GM23338 (cell line): ENCODE data around the gene ELOB.

Source experiments
- CREB1 ChIP-seq: fragments of 250-450 bp; sonication (Bioruptor Pico); IDR thresholded peaks from 2 replicates; pipeline ENCODE4 v1.5.0; 2020; ENCODE audit warnings: low read depth, mild to moderate bottlenecking, moderate library complexity
- EZH2 ChIP-seq: fragments of 200-600 bp; sonication (generic); IDR thresholded peaks from one replicate; pipeline ENCODE4 v1.8.0; 2017; ENCODE audit warnings: antibody characterized with exemption, mild to moderate bottlenecking, low read depth; ENCODE audit not compliant: unreplicated experiment
- EZH2phosphoT487 ChIP-seq: fragments of 200-600 bp; sonication (generic); IDR thresholded peaks from one replicate; pipeline ENCODE4 v1.8.1; 2018; ENCODE audit warnings: antibody characterized with exemption; ENCODE audit not compliant: unreplicated experiment
- JUNB ChIP-seq: IDR thresholded peaks from one replicate; pipeline ENCODE4 v1.6.1; 2016; ENCODE audit warnings: antibody characterized with exemption; ENCODE audit not compliant: unreplicated experiment
- NANOG ChIP-seq: IDR thresholded peaks from 2 replicates; pipeline ENCODE4 v1.6.1; 2016; ENCODE audit warnings: antibody characterized with exemption, borderline replicate concordance
- POLR2AphosphoS5 ChIP-seq: IDR thresholded peaks from 2 replicates; pipeline ENCODE4 v1.6.1; 2016; ENCODE audit warnings: antibody characterized with exemption, low read depth
- TF ChIP-seq, protein P1 (sequence below), 2 experiments: fragments of 200-600 bp in 1 of 2; sonication (generic) in 1 of 2; conservative IDR thresholded peaks; 2 replicates each; pipeline versions ENCODE4 v1.5.1 to v1.6.1; 2016 to 2017; ENCODE audit warnings: antibody characterized with exemption in 2 of 2, low read depth in 2 of 2, mild to moderate bottlenecking in 2 of 2, moderate library complexity in 1 of 2
- TF ChIP-seq, protein P2 (sequence below): IDR thresholded peaks from one replicate; pipeline ENCODE4 v1.6.1; 2018; ENCODE audit warnings: antibody characterized with exemption; ENCODE audit not compliant: unreplicated experiment
- TF ChIP-seq, protein P3 (sequence below): IDR thresholded peaks from 2 replicates; pipeline ENCODE4 v1.6.1; 2016; ENCODE audit warnings: antibody characterized with exemption
- TF ChIP-seq, protein P4 (sequence below): fragments of 250-450 bp; sonication (Bioruptor Pico); IDR thresholded peaks from 2 replicates; pipeline ENCODE4 v1.5.0; 2020; ENCODE audit warnings: mild to moderate bottlenecking, moderate library complexity

DNA sequence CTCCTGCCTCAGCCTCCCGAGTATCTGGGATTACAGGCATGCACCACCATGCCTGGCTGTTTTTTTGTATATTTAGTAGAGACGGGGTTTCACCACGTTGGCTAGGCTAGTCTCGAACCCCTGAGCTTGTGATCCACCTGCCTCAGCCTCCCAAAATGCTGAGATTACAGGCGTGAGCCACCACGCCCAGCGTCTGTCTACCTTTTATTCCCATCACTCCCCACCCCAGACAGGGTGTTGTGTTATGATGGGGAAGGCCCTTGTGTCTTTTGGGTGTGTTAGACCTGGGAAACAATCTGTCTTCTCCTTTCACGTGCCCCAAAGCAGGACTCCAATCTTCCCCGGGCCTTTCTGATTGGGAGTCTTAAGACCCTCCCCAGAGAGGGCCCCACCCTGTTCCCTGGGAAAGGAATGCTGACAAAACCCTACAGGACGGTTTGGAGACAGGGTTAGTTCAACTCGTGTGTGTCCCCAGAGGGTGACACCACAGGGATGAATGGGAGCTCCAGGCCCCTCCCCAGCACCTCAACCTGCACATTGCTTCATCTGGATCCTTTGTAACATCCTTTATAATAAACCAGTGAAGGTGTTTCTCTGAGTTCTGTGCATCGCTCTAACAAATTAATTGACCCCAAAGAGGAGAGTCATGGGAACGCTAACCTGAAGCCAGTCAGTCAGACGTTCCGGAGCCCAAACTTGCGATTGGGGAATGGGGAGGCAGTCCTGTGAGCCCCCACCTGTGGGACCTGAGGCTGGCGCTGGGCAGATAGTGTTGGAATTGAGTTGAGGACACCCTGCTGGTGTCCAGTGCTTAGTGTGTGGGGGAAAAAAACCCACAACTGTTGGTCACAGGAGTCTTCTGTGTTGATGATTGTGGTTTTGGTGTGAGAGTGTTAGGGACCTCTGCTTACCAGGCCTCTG is 3.2 kb upstream of the ELOB start:
- no peak for TF ChIP-seq CREB1 (CRISPR knock-in tag)
- TF ChIP-seq, protein P1, sequence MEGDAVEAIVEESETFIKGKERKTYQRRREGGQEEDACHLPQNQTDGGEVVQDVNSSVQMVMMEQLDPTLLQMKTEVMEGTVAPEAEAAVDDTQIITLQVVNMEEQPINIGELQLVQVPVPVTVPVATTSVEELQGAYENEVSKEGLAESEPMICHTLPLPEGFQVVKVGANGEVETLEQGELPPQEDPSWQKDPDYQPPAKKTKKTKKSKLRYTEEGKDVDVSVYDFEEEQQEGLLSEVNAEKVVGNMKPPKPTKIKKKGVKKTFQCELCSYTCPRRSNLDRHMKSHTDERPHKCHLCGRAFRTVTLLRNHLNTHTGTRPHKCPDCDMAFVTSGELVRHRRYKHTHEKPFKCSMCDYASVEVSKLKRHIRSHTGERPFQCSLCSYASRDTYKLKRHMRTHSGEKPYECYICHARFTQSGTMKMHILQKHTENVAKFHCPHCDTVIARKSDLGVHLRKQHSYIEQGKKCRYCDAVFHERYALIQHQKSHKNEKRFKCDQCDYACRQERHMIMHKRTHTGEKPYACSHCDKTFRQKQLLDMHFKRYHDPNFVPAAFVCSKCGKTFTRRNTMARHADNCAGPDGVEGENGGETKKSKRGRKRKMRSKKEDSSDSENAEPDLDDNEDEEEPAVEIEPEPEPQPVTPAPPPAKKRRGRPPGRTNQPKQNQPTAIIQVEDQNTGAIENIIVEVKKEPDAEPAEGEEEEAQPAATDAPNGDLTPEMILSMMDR (conservative IDR thresholded peaks at IDR 0.05; ENCODE audit: low read depth in 2 of 2), result no peak
- TF ChIP-seq, protein P2, sequence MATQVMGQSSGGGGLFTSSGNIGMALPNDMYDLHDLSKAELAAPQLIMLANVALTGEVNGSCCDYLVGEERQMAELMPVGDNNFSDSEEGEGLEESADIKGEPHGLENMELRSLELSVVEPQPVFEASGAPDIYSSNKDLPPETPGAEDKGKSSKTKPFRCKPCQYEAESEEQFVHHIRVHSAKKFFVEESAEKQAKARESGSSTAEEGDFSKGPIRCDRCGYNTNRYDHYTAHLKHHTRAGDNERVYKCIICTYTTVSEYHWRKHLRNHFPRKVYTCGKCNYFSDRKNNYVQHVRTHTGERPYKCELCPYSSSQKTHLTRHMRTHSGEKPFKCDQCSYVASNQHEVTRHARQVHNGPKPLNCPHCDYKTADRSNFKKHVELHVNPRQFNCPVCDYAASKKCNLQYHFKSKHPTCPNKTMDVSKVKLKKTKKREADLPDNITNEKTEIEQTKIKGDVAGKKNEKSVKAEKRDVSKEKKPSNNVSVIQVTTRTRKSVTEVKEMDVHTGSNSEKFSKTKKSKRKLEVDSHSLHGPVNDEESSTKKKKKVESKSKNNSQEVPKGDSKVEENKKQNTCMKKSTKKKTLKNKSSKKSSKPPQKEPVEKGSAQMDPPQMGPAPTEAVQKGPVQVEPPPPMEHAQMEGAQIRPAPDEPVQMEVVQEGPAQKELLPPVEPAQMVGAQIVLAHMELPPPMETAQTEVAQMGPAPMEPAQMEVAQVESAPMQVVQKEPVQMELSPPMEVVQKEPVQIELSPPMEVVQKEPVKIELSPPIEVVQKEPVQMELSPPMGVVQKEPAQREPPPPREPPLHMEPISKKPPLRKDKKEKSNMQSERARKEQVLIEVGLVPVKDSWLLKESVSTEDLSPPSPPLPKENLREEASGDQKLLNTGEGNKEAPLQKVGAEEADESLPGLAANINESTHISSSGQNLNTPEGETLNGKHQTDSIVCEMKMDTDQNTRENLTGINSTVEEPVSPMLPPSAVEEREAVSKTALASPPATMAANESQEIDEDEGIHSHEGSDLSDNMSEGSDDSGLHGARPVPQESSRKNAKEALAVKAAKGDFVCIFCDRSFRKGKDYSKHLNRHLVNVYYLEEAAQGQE, result no peak
- no peak for TF ChIP-seq EZH2
- no peak for TF ChIP-seq POLR2AphosphoS5
- TF ChIP-seq, protein P3, sequence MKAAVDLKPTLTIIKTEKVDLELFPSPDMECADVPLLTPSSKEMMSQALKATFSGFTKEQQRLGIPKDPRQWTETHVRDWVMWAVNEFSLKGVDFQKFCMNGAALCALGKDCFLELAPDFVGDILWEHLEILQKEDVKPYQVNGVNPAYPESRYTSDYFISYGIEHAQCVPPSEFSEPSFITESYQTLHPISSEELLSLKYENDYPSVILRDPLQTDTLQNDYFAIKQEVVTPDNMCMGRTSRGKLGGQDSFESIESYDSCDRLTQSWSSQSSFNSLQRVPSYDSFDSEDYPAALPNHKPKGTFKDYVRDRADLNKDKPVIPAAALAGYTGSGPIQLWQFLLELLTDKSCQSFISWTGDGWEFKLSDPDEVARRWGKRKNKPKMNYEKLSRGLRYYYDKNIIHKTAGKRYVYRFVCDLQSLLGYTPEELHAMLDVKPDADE, result no peak
- no peak for TF ChIP-seq EZH2phosphoT487
- TF ChIP-seq, protein P4, sequence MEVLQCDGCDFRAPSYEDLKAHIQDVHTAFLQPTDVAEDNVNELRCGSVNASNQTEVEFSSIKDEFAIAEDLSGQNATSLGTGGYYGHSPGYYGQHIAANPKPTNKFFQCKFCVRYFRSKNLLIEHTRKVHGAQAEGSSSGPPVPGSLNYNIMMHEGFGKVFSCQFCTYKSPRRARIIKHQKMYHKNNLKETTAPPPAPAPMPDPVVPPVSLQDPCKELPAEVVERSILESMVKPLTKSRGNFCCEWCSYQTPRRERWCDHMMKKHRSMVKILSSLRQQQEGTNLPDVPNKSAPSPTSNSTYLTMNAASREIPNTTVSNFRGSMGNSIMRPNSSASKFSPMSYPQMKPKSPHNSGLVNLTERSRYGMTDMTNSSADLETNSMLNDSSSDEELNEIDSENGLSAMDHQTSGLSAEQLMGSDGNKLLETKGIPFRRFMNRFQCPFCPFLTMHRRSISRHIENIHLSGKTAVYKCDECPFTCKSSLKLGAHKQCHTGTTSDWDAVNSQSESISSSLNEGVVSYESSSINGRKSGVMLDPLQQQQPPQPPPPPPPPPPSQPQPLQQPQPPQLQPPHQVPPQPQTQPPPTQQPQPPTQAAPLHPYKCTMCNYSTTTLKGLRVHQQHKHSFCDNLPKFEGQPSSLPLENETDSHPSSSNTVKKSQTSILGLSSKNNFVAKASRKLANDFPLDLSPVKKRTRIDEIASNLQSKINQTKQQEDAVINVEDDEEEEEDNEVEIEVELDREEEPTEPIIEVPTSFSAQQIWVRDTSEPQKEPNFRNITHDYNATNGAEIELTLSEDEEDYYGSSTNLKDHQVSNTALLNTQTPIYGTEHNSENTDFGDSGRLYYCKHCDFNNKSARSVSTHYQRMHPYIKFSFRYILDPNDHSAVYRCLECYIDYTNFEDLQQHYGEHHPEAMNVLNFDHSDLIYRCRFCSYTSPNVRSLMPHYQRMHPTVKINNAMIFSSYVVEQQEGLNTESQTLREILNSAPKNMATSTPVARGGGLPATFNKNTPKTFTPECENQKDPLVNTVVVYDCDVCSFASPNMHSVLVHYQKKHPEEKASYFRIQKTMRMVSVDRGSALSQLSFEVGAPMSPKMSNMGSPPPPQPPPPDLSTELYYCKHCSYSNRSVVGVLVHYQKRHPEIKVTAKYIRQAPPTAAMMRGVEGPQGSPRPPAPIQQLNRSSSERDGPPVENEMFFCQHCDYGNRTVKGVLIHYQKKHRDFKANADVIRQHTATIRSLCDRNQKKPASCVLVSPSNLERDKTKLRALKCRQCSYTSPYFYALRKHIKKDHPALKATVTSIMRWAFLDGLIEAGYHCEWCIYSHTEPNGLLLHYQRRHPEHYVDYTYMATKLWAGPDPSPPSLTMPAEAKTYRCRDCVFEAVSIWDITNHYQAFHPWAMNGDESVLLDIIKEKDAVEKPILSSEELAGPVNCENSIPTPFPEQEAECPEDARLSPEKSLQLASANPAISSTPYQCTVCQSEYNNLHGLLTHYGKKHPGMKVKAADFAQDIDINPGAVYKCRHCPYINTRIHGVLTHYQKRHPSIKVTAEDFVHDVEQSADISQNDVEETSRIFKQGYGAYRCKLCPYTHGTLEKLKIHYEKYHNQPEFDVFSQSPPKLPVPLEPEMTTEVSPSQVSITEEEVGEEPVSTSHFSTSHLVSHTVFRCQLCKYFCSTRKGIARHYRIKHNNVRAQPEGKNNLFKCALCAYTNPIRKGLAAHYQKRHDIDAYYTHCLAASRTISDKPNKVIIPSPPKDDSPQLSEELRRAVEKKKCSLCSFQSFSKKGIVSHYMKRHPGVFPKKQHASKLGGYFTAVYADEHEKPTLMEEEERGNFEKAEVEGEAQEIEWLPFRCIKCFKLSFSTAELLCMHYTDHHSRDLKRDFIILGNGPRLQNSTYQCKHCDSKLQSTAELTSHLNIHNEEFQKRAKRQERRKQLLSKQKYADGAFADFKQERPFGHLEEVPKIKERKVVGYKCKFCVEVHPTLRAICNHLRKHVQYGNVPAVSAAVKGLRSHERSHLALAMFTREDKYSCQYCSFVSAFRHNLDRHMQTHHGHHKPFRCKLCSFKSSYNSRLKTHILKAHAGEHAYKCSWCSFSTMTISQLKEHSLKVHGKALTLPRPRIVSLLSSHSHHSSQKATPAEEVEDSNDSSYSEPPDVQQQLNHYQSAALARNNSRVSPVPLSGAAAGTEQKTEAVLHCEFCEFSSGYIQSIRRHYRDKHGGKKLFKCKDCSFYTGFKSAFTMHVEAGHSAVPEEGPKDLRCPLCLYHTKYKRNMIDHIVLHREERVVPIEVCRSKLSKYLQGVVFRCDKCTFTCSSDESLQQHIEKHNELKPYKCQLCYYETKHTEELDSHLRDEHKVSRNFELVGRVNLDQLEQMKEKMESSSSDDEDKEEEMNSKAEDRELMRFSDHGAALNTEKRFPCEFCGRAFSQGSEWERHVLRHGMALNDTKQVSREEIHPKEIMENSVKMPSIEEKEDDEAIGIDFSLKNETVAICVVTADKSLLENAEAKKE, result no peak
- TF ChIP-seq NANOG, result no peak
- TF ChIP-seq JUNB, result no peak
